Immature natural killer cell (primary cell): Measurements from ENCODE around the gene EXOC6B. TPM values are rescaled to one million over a fixed set of nuclear protein-coding genes. Genes with fewer than 3 reads are reported as not detected.

Experiments used
- DNase-seq, 3 donors: peaks; one replicate each; pipeline ENCODE4 v3.0.0; 2022; ENCODE audit warnings: mixed read lengths in 1 of 3
- H3K27ac Mint-ChIP-seq, 6 donors: one replicate each; pipeline ENCODE4 v1.8.0; 2020; ENCODE audit warnings: mixed read lengths in 6 of 6, mild to moderate bottlenecking in 5 of 6, inconsistent platforms in 4 of 6, moderate library complexity in 3 of 6
- H3K27me3 Mint-ChIP-seq, 3 donors: one replicate each; pipeline ENCODE4 v1.8.0; 2020 to 2021; ENCODE audit warnings: low read depth in 3 of 3, mild to moderate bottlenecking in 3 of 3, mixed read lengths in 3 of 3, moderate library complexity in 3 of 3, inconsistent platforms in 1 of 3
- H3K36me3 Mint-ChIP-seq, 3 donors: one replicate each; pipeline ENCODE4 v1.8.0; 2020; ENCODE audit warnings: mixed read lengths in 3 of 3, inconsistent platforms in 2 of 3, mild to moderate bottlenecking in 2 of 3
- H3K4me1 Mint-ChIP-seq, 2 donors: one replicate each; pipeline ENCODE4 v1.8.0; 2020; ENCODE audit warnings: inconsistent platforms in 2 of 2, mild to moderate bottlenecking in 2 of 2, mixed read lengths in 2 of 2, moderate library complexity in 1 of 2
- H3K4me3 Mint-ChIP-seq, 5 donors: one replicate each; pipeline ENCODE4 v1.8.0; 2020; ENCODE audit warnings: mild to moderate bottlenecking in 5 of 5, mixed read lengths in 5 of 5, inconsistent platforms in 3 of 5, moderate library complexity in 3 of 5
- H3K9me3 Mint-ChIP-seq, 6 donors: one replicate each; pipeline ENCODE4 v1.8.0; 2020; ENCODE audit warnings: mild to moderate bottlenecking in 6 of 6, mixed read lengths in 6 of 6, inconsistent platforms in 4 of 6, moderate library complexity in 3 of 6
- polyA plus RNA-seq, 3 donors: library from polyadenylated mRNA; unstranded; fragments of 300-500 nt; fragmentation: Illumina TruSeq; gene quantifications; one replicate each; pipeline ENCODE4 v1.2.3, GENCODE V29; 2021

EXOC6B gene
- polyA plus RNA-seq, 3 donors from 2014 or later, result 2.0 to 2.7 (median 2.5) TPM

- Mint-ChIP-seq H3K36me3 (no peaks in the 10 kb centered on the region), H3K4me3 (no peak overlapping the region), H3K27me3 (peaks cover 0 to 4% (median 0%) of the 10 kb centered on the region in 3 donors), H3K4me1 (no peaks in the 10 kb centered on the region), H3K9me3 (no peaks in the 10 kb centered on the region), H3K27ac (no peak overlapping the region)
- DNase-seq, result no peak
Observed at GRCh38 chr2:72843301-72843700, 17.5 kb upstream of the EXOC6B start.

DNA sequence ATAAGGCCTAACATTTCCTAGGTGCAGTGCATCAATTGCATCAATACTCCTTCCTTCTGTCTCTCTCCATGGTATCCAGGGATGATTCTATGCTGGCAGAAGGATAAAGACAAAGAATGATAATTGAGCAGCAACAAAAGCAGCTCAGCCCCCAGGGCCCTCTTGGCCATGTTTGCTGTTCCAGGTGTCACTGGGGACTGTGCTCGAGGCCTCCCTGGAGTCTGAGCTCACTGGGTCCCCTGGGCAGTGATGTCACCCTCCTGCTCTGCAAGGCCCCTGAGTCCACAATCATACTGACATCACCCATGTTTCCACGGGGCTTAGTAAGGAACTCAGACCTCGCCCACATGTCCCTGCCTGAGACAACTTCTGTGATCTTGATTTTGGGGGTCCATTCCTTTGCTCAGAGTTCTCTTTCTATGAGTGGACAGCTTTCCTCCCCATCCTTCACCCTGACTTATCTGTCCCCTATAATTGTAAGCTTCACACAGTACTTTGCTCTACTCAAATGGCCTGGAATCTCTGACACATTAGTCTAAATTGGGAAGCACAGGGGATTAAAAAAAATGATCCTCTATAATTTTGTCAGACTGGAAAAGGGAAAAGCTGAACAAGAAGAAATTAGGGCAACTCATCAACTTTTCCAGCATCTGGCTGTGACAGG lies 15.8 kb upstream of the EXOC6B start:
- Mint-ChIP-seq H3K4me1 (no peaks in the 10 kb centered on the region), H3K4me3 (no peak overlapping the region), H3K27ac (no peak overlapping the region), H3K27me3 (peaks cover 1 to 4% (median 3%) of the 10 kb centered on the region in 3 donors), H3K36me3 (no peaks in the 10 kb centered on the region), H3K9me3 (no peaks in the 10 kb centered on the region)
- no peak for DNase-seq

DNA sequence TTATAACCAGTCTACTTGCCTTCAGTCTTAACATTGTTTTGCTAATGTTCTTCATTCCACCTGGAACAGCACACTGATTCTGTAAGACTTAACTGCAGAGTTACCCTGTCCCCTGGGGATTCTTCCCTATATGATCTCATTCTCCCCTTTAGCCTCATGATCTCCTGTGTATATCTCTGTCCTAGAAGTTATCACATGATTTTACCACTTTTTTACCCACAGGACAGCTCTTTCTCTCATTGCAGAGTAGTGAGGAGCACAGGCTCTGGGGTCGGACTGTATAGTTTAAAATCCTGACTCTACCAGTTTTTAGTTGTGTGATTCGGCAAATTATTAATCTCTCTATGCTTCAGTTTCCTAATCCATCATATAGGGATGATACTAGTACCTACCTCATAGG lies 14.2 kb upstream of the EXOC6B start:
- Mint-ChIP-seq H3K27me3 (peaks cover 1 to 4% (median 3%) of the 10 kb centered on the region in 3 donors), H3K9me3 (no peaks in the 10 kb centered on the region), H3K4me1 (no peaks in the 10 kb centered on the region), H3K4me3 (no peak overlapping the region), H3K36me3 (no peaks in the 10 kb centered on the region), H3K27ac (no peak overlapping the region)
- DNase-seq, result no peak

GRCh38 chr2:72837171-72837570 lies 11.3 kb upstream of the EXOC6B start:
- Mint-ChIP-seq H3K9me3 (no peaks in the 10 kb centered on the region), H3K27ac (no peak overlapping the region), H3K36me3 (no peaks in the 10 kb centered on the region), H3K4me1 (no peaks in the 10 kb centered on the region), H3K27me3 (peaks cover 3 to 8% (median 6%) of the 10 kb centered on the region in 3 donors), H3K4me3 (no peak overlapping the region)
- no peak for DNase-seq

- Mint-ChIP-seq H3K36me3 (no peaks in the 10 kb centered on the region), H3K27ac (no peak overlapping the region), H3K27me3 (peaks cover 3 to 9% (median 6%) of the 10 kb centered on the region in 3 donors), H3K9me3 (no peaks in the 10 kb centered on the region), H3K4me3 (no peak overlapping the region), H3K4me1 (no peaks in the 10 kb centered on the region)
- no peak for DNase-seq
Observed at GRCh38 chr2:72835403-72835802, 9.6 kb upstream of the EXOC6B start.

DNA sequence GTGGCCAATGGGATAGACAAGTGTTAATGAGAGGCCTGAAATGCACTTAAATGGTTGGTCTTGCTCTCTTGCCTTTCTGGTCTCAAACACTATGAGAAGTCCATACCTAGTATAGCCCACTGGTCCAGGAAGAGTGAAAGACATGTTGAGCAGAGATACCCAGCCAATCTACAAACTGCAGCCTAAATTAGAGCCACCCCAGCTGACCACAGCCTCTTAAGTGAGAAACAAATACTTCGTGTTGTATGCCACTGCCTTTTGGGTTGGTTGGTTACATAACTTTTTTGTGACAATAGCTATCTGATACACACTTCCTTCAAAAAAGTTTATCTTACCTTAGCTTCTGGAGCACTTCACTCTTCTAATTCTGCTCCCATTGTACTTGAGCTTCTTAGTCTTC lies 8.8 kb upstream of the EXOC6B start:
- Mint-ChIP-seq H3K9me3 (no peaks in the 10 kb centered on the region), H3K36me3 (no peaks in the 10 kb centered on the region), H3K4me1 (no peaks in the 10 kb centered on the region), H3K27ac (no peak overlapping the region), H3K27me3 (peaks cover 3 to 9% (median 3%) of the 10 kb centered on the region in 3 donors), H3K4me3 (no peak overlapping the region)
- DNase-seq, result no peak

DNA sequence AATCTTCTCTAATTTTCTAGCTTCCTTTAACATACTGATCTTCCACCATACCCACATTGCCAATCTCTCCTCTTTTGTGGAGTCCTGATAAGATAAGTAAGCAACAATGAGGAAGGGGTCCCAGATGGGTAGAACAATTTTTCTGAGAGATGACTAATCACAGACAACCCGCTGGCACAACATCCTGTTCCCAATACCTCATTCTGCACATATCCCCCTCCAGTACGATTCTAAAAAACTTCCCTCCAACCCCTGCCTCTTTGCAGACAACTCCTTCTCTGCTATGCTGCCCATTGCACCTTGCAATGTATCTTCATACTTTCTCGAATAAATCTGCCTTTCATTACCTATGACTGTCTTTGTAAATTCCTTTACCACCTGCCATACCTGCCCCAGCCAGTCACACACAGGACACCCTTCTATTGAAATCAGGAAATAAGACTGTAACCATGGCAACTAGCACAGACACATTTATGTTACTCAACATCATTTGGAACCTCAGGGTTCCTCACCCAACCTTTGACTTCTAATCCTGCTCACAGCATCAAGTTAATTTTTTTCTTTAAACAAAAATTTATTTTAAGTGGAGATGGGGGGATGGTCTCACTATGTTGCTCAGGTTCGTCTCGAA lies 7.4 kb upstream of the EXOC6B start:
- Mint-ChIP-seq H3K9me3 (no peaks in the 10 kb centered on the region), H3K27me3 (peaks cover 3 to 9% (median 3%) of the 10 kb centered on the region in 3 donors), H3K4me1 (no peaks in the 10 kb centered on the region), H3K36me3 (no peaks in the 10 kb centered on the region), H3K27ac (no peak overlapping the region), H3K4me3 (no peak overlapping the region)
- no peak for DNase-seq

GRCh38 chr2:72830273-72830672 lies 4.4 kb upstream of the EXOC6B start:
- Mint-ChIP-seq H3K9me3 (no peaks in the 10 kb centered on the region), H3K27ac (no peak overlapping the region), H3K4me1 (peaks cover 7 to 9% of the 10 kb centered on the region in 2 donors), H3K27me3 (peaks cover 3 to 15% (median 4%) of the 10 kb centered on the region in 3 donors), H3K4me3 (no peak overlapping the region), H3K36me3 (peaks cover 0 to 4% (median 0%) of the 10 kb centered on the region in 3 donors)
- DNase-seq, result no peak

DNA sequence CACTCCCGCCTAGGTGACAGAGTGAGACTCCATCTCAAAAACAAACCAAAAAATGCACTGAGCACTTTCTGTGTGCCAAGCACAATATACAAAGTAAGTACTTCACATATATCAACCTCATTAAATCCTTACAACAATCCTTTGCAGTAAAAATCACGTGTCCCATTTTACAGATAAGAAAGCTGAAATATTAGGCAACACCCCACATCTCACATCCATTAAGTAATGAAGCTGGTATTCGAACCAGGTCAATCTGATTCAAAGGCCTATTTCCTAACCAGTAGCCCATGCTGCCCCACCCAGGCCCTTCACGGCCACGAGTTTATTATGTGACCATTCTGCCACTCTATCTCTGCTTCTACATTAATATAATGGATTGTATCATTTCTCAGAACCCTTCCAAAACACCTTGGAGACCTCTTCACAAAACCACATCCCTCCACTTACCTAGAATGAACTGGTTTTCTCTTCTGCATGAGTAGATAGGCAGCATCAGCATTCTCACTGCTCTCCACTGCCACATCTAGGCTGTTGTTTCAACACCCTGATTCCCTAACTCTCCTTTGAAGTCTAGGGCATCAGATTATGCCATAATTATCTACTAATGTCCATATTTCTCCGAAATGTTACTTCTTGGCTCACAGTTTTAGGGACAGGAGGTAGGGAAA lies 3.1 kb upstream of the EXOC6B start:
- H3K4me3 Mint-ChIP-seq, result no peak overlapping the region

DNA sequence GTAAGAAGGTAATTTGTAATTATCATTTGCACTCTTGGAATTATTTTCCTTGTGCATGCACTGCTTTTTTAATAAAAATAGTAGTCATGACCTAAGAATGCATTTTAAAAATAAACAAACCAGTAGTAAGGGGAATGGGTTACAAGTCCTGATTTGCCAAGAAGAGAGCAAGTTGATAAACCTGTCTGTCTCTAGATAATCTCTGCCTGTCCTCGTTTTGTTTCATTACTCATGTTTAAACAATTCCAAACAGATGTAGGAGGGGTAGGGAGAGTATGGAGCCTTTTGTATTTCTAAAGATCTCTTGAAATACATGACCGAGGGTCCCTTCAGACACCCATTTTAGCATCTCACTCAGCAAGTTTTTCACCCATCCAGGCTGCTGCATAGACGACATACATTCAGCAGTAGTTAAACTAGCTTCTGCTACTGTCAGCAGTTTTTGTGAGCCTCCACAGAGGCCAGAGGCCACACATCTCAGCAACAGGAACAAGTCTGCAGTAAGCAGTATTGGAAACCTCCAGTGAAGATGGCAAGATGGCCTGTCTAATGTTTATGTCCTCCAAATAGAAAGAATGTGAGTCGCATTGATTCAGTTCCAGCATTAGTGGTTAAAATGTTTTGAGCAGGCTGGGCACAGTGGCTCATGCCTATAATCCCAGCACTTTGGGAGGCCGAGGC lies 2.3 kb upstream of the EXOC6B start:
- H3K4me1 Mint-ChIP-seq, result peaks cover 20 to 27% of the 10 kb centered on the region in 2 donors
- no peak overlapping the region for H3K4me3 Mint-ChIP-seq
- peaks cover 3 to 13% (median 7%) of the 10 kb centered on the region in 3 donors for H3K27me3 Mint-ChIP-seq
- H3K9me3 Mint-ChIP-seq, result no peaks in the 10 kb centered on the region
- peaks cover 0 to 4% (median 0%) of the 10 kb centered on the region in 3 donors for H3K36me3 Mint-ChIP-seq
- no peak overlapping the region for H3K27ac Mint-ChIP-seq
- DNase-seq, result no peak

More for the DNA sequence above, 3.1 kb upstream of the EXOC6B start:
- Mint-ChIP-seq H3K9me3 (no peaks in the 10 kb centered on the region), H3K36me3 (peaks cover 0 to 4% (median 0%) of the 10 kb centered on the region in 3 donors), H3K27me3 (peaks cover 6 to 13% (median 7%) of the 10 kb centered on the region in 3 donors), H3K4me1 (peaks cover 19 to 22% of the 10 kb centered on the region in 2 donors), H3K27ac (no peak overlapping the region)
- DNase-seq, result no peak

- no peaks in the 10 kb centered on the region for H3K9me3 Mint-ChIP-seq
Observed at GRCh38 chr2:72827487-72827886, 1.7 kb upstream of the EXOC6B start.

DNA sequence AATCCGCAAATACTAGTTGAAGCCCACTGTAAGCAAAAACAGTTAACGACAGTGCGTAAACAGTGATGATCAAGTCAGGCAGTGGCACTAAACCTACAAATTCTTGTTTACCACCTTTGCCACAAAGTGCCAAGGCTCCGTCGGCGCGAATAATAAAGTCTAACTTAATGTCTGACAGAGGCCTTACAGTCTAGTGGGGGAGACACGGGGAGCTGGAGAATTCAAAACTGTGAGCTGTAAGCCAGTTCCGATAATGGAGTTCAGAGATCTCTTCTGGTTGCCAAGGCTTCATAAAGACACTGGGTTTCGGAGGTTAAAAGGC lies 284 bp upstream of the EXOC6B start:
- DNase-seq, result no peak
- peaks cover 0 to 4% (median 0%) of the 10 kb centered on the region in 3 donors for H3K36me3 Mint-ChIP-seq
- peak overlapping the region; percentile 94 to 98 (median 95) for H3K4me3 Mint-ChIP-seq
- peaks cover 3 to 8% (median 7%) of the 10 kb centered on the region in 3 donors for H3K27me3 Mint-ChIP-seq
- no peaks in the 10 kb centered on the region for H3K9me3 Mint-ChIP-seq
- H3K4me1 Mint-ChIP-seq, result peaks cover 20 to 36% of the 10 kb centered on the region in 2 donors
- H3K27ac Mint-ChIP-seq, result peak overlapping the region; percentile 74 to 93 (median 90)

More at GRCh38 chr2:72827487-72827886, 1.7 kb upstream of the EXOC6B start:
- Mint-ChIP-seq H3K4me3 (no peak overlapping the region), H3K27ac (no peak overlapping the region), H3K36me3 (peaks cover 0 to 4% (median 0%) of the 10 kb centered on the region in 3 donors), H3K27me3 (peaks cover 3 to 10% (median 7%) of the 10 kb centered on the region in 3 donors), H3K4me1 (peaks cover 20 to 32% of the 10 kb centered on the region in 2 donors)
- no peak for DNase-seq

DNA sequence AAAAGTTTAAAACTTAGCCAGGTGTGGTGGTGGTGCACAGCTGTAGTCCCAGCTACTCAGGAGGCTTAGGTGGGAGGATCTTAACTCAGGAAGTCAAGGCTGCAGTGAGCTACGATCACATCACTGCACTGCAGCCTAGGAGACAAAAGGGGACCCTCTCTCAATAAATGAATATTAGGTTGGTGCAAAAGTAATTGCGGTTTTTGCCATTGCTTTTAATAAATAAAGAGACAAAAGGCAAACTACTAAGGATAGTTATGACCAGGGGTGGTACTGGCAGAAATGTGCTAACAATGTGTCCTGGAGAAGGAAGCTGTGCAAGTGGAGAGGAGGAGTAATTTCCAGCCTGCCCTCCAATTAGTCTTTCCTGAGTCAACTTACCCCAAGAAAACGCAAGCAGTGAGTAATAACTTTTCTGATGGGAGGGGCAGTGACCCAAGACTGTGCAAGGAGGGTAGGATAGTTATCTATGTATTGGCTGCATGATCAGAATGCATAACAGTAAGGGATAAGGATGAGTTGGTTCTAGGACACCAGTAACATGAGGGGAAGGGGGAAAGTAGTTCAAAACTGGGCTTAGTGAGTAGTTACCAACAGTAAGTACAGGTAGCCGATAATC lies 1.5 kb downstream of the EXOC6B start:
- H3K4me1 Mint-ChIP-seq, result peaks cover 20 to 36% of the 10 kb centered on the region in 2 donors
- no peak for DNase-seq
- H3K27ac Mint-ChIP-seq, result peak overlapping the region in 4 of 6 donors; percentile 26 to 91 (median 84)
- no peaks in the 10 kb centered on the region for H3K9me3 Mint-ChIP-seq
- H3K4me3 Mint-ChIP-seq, result peak overlapping the region; percentile 89 to 97 (median 90)
- H3K36me3 Mint-ChIP-seq, result peaks cover 0 to 7% (median 0%) of the 10 kb centered on the region in 3 donors
- peaks cover 3 to 8% (median 7%) of the 10 kb centered on the region in 3 donors for H3K27me3 Mint-ChIP-seq
